ENCODE measurements around the gene PTTG1IP. TPM values are rescaled to one million over a fixed set of nuclear protein-coding genes. Genes with fewer than 3 reads are reported as not detected.
"Not testable (repeated sequence)": the region's sequence is repeated elsewhere in the genome, so short reads cannot be mapped to it uniquely, and the experiment has no call there.

The PTTG1IP gene
- total RNA-seq, 1 donor: 71.9 TPM

DNA sequence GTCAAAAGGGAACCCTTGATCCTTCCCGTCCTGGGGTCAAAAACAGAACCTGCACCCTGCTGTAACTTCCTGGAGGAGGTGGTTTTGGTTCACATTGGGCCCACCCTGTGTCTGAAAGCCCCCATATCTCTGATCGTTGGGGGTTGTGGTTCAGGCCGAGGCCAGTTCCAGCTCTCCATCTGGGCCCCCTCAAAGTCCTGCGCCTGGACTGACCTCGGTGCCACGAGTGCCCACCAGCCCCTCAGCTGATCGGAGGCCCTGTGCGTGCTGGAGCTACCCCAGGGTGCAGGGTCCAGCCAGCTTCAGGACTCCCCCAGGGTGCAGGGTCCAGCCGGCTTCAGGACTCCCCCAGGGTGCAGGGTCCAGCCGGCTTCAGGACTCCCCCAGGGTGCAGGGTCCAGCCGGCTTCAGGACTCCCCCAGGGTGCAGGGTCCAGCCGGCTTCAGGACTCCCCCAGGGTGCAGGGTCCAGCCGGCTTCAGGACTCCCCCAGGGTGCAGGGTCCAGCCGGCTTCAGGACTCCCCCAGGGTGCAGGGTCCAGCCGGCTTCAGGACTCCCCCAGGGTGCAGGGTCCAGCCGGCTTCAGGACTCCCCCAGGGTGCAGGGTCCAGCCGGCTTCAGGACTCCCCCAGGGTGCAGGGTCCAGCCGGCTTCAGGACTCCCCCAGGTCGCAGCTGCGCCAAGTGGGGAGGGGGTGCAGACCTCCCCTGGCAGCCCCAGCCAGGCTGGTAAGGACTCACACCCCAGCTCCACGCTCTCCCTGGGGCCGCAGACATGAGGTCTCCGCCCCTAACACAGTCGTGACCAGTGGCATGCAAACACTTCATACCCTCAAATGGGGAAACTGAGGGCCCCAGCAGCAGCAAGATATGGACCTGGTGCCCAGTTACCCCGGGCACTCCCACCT is 39.3 kb upstream of the PTTG1IP start:
- not testable (repeated sequence) for H3K9me3 ChIP-seq (ENCODE audit: low read depth, low read length); H3K4me3 ChIP-seq (ENCODE audit: low read length); H3K27me3 ChIP-seq (ENCODE audit: insufficient read depth, low read length)
- peaks cover 99% of the 10 kb centered on the region for H3K4me1 ChIP-seq (ENCODE audit: insufficient read depth, low read length)

DNA sequence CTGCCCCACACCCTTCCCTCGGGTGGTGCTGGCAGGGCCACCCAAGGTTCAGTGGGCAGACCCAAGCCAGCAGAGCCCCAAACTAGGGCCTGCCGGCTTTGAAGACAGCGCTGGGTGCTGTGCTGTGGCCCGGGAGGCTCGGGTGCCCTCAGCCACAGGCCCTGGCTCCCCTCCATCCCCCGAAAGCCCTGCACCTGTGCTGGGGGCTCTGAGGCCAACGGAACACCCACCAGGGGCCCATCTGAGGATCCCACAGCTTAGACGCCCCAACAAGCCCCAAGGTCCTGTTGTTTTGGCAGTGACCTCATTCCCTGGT is 38.6 kb upstream of the PTTG1IP start:
- Histone ChIP-seq H3K9me3 (ENCODE audit: low read depth, low read length) (no peaks in the 10 kb centered on the region), H3K27me3 (ENCODE audit: insufficient read depth, low read length) (no peaks in the 10 kb centered on the region), H3K4me3 (ENCODE audit: low read length) (peak overlapping the region; percentile 14), H3K4me1 (ENCODE audit: insufficient read depth, low read length) (peaks cover 99% of the 10 kb centered on the region)

DNA sequence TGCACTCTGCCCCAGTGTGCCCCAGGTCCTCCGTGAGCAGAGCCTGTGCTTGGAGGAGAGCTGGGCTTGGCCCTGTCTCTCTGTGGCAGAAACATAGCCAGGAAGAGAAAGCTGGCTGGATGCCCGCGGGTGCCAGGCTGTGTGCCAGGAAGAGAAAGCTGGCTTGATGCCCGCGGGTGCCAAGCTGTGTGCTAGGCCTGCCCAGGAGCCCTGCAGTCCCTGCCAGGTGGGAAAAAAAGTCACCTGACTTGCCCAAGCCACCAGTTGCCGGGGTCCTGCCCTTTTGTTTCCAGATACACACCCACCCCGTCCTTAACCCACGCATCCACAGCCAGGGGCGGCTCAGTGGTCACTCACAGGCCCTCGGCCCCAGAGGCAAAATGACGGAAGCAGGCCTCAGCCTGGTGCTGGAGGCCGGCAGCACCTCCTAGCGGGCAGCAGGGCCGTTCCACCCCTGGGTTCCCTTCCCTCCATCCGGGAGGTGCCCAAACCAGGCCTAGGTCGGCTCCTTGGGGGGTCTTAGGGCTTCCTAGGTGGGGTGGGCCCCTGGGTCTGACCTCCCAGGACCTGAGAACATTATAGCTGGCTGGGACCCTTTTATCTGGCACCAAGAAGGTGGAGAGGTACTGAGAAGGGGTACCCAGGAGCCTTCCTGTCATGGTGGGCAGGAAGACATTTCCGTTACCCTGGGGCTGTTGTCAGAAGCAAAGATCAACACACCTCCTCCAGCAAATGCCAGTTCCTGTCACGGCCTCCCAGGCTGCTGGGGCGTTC is 38.1 kb upstream of the PTTG1IP start:
- no peaks in the 10 kb centered on the region for H3K9me3 ChIP-seq (ENCODE audit: low read depth, low read length)
- peak overlapping the region; percentile 14 for H3K4me3 ChIP-seq (ENCODE audit: low read length)
- peaks cover 99% of the 10 kb centered on the region for H3K4me1 ChIP-seq (ENCODE audit: insufficient read depth, low read length)

DNA sequence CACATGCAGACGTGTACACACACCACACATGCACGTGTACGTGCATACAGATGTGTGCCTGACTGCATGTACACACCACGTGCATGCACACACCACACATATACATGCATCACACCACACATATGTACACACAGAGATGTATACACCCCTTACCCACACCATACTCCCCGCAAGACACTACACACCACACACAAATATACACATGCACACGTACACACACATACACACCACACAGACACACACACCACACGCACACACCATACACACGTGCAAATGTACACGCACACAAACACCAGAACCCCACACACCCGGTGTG is 37.5 kb upstream of the PTTG1IP start:
- Histone ChIP-seq H3K9me3 (ENCODE audit: low read depth, low read length) (no peaks in the 10 kb centered on the region), H3K27me3 (ENCODE audit: insufficient read depth, low read length) (no peaks in the 10 kb centered on the region), H3K4me1 (ENCODE audit: insufficient read depth, low read length) (peaks cover 99% of the 10 kb centered on the region), H3K4me3 (ENCODE audit: low read length) (peak overlapping the region; percentile 10)

More for the DNA sequence above, 38.1 kb upstream of the PTTG1IP start:
- no peaks in the 10 kb centered on the region for H3K27me3 ChIP-seq (ENCODE audit: insufficient read depth, low read length)

DNA sequence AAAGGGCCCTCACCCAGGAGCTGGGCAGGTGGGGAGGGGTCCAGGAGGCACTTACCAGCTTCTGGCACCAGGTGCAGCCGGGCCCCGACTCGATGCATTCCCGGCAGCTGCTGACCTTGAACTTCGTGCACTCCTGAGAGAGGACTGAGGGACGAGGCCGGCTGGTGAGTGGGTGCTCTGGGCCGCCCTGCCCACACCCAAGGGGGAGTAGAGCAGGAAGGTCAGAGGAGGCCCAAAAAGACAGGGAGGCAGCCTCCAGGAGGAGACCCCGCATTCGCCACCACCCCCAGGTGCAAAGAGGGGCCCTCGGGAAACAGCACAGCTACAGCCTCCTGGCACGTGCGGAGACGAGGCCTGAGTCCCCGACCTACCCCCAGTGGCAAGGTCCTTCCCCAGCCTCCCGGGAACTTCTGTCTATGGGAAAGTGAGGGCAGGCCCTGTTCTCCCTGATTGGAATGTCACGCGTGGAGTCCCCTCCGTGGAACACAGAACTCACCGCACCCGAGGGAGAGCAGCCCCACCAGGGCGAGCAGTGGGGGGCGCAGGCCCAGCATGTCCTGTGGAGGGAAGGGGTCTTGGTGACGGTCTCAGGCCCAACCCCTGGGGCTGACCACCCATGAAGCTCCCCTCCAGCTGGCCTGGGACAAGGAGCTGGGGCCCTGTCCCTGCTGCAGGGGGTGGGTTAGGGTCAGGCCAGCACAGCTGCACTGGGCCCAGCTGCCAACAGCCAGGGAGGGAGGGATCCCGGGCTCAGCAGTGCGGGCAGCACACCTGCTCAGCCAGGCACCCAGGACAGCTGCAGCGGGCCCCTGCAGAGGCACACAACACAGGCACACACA is 37.0 kb upstream of the PTTG1IP start:
- no peak overlapping the region for H3K4me3 ChIP-seq (ENCODE audit: low read length)
- H3K4me1 ChIP-seq (ENCODE audit: insufficient read depth, low read length): peaks cover 97% of the 10 kb centered on the region
- no peaks in the 10 kb centered on the region for H3K9me3 ChIP-seq (ENCODE audit: low read depth, low read length)
- H3K27me3 ChIP-seq (ENCODE audit: insufficient read depth, low read length): no peaks in the 10 kb centered on the region

DNA sequence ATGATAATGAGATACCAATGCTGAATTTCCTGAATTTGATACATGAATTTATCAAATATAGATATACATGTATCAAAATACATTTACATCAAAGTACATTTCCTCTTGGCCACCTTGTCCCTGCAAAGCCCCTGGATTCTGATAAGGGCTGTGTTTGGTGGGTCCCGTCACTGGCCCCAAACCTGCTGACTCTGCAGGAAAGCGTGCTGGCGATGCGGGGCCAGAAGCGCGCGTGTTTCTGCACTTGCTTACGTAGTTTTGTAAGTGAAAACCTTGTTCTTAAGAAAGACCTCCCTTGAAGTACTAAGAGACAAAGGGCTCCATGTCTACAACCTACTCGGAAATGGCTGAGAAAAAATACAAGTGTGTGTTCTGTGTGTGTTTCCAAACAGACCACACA is 36.2 kb upstream of the PTTG1IP start:
- no peaks in the 10 kb centered on the region for H3K27me3 ChIP-seq (ENCODE audit: insufficient read depth, low read length)
- no peaks in the 10 kb centered on the region for H3K9me3 ChIP-seq (ENCODE audit: low read depth, low read length)
- H3K4me1 ChIP-seq (ENCODE audit: insufficient read depth, low read length): peaks cover 97% of the 10 kb centered on the region
- H3K4me3 ChIP-seq (ENCODE audit: low read length): no peak overlapping the region

DNA sequence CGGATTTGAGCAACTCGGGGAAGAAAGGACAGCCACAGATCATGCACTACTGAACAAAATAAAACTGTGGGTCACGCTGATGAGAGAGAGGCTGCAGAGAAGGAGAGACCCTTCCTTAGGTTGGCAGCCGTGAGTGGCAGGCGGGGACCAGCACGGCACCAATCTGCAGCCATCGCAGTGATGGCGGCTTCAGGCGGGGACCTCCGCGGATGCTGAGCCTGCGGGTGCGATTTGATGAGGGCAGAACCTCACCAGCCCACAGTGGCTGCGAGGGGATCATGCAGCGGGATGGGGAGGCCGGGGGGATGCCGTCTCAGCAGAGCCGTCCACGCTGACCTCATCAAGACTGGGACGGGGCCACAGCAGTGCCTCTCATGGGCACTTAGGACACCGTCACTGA is 35.4 kb upstream of the PTTG1IP start:
- Histone ChIP-seq H3K4me1 (ENCODE audit: insufficient read depth, low read length) (peaks cover 97% of the 10 kb centered on the region), H3K27me3 (ENCODE audit: insufficient read depth, low read length) (no peaks in the 10 kb centered on the region), H3K9me3 (ENCODE audit: low read depth, low read length) (no peaks in the 10 kb centered on the region), H3K4me3 (ENCODE audit: low read length) (no peak overlapping the region)

DNA sequence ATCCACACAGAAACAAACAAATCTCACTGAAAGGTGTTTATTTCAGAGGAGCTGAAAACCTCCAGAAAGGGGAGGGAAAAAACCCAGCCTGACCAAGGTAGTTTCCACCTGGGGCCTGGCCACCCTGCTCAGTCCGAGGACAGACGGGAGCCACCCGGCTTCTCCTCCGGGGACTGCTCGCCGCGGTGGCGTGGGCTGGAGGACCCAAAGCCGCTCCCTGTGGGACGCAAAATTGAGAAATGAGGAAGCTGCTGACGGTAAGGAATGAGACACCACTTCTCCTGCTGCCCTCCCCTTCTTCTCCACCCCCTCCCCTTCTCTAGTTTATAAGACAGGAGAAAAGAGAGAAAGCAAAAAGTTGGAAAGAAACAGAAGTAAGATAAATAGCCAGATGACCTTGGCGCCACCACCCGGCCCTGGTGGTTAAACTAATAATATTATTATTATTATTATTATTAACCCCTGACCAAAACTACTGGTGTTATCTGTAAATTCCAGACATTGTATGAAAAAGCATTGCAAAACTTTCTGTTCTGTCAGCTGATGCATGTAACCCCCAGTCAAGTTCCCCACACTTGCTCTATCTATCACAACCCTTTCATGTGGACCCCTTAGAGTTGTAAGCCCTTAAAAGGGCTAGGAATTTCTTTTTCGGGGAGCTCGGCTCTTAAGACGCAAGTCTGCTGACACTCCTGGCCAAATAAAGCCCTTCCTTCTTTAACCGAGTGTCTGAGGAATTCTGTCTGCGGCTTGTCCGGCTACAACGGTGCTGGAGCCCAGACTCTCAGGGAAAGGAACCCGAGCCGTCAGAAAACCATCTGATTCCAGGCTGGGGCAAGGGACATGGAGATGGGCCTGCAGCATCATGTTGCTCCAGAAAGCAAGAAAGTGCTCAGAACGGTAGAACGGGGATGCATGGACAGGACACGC is 34.7 kb upstream of the PTTG1IP start:
- H3K4me1 ChIP-seq (ENCODE audit: insufficient read depth, low read length): peaks cover 97% of the 10 kb centered on the region
- H3K27me3 ChIP-seq (ENCODE audit: insufficient read depth, low read length): no peaks in the 10 kb centered on the region
- H3K9me3 ChIP-seq (ENCODE audit: low read depth, low read length): no peaks in the 10 kb centered on the region
- H3K4me3 ChIP-seq (ENCODE audit: low read length): no peak overlapping the region

DNA sequence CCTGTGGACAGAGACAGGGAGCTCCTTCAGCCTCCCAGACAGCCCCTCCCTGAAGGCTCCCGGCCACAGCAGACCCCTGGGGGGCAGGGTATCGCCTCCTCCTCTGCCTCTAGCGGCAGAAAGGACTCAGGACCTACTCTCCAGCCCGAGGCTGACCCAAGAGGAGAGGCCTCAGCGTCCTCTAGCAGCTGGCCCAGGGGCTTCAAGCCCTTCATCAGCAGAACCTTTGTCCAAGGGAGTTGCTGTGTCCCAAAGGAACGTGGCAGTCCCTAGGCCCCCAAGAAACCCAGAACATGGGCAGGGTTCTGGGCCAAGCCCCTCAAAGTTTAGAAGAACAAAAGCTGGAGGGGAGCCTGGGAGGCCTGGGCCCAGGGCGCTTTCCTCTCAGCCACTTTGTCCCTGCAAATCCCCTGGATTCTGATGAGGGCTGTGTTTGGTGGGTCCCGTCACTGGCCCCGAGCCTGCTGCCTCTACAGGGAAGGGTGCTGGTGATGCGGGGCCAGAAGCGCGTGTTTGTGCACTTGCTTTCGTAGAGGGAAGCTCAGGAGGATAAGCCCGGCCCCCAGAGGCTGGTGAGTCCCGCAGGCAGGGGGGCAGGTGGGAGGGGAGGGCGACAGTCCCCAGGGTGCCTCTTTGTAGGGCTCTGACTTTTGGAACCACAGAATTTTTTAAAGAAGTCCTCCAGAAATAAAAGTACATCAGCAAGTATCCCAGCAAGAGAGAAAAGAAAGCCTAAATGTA is 33.9 kb upstream of the PTTG1IP start:
- no peak overlapping the region for H3K4me3 ChIP-seq (ENCODE audit: low read length)
- peaks cover 92% of the 10 kb centered on the region for H3K4me1 ChIP-seq (ENCODE audit: insufficient read depth, low read length)
- H3K27me3 ChIP-seq (ENCODE audit: insufficient read depth, low read length): no peaks in the 10 kb centered on the region
- H3K9me3 ChIP-seq (ENCODE audit: low read depth, low read length): no peaks in the 10 kb centered on the region

DNA sequence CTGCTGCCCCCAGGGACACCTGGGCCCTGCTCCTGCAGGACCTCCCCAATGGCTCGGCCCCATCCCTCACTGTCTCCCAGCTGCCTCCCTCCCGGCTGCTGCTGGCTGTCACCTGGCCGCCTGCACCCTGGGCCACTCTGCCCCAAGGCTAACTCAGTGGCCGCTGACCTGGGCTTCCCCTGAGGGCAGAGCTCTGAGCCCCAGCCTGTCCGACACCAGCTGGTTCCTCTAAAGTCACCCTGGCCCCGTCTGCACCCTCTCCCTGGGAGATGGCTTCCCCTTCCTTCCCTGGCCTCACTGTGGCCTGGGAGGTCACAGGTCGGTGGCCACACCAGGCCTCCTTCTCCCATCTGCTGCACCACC is 32.2 kb upstream of the PTTG1IP start:
- H3K27me3 ChIP-seq (ENCODE audit: insufficient read depth, low read length): no peaks in the 10 kb centered on the region
- H3K4me3 ChIP-seq (ENCODE audit: low read length): no peak overlapping the region
- H3K9me3 ChIP-seq (ENCODE audit: low read depth, low read length): no peaks in the 10 kb centered on the region
- peaks cover 75% of the 10 kb centered on the region for H3K4me1 ChIP-seq (ENCODE audit: insufficient read depth, low read length)

DNA sequence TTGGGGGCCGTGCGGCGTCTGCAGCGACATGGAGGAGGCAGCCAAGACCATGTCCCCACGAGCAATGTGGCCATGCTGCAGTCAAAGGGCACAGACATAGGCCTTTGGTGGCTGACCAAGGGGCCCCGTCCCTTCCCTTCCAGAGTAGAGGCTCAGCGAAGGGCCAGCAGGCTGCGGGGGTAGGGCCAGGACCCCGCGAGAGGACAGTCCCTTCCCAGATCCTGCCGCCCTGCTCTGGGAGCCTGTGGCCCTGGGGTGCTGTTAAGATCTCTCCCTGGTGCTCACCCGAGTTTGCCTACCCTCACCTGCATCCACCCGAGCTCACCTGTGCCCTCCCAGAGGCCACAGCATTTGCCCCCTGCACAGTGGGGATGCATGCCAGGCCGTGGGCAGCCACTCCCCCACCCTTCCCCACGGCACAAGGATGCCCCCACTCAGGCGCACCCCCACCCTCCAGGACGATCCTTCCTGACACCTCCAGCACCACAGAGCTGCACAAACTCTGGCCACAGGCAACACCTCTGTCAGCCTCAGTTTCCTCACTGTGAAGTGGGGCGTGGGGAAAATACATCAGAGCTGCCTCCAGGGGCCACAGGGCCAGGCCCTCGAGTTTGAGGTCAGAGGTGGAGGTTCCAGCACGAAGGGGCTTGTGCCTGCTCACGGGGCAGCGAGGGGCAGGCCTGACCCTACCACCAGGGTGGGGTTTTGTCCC is 31.7 kb upstream of the PTTG1IP start:
- Histone ChIP-seq H3K9me3 (ENCODE audit: low read depth, low read length) (no peaks in the 10 kb centered on the region), H3K4me3 (ENCODE audit: low read length) (no peak overlapping the region), H3K4me1 (ENCODE audit: insufficient read depth, low read length) (peaks cover 70% of the 10 kb centered on the region), H3K27me3 (ENCODE audit: insufficient read depth, low read length) (no peaks in the 10 kb centered on the region)

DNA sequence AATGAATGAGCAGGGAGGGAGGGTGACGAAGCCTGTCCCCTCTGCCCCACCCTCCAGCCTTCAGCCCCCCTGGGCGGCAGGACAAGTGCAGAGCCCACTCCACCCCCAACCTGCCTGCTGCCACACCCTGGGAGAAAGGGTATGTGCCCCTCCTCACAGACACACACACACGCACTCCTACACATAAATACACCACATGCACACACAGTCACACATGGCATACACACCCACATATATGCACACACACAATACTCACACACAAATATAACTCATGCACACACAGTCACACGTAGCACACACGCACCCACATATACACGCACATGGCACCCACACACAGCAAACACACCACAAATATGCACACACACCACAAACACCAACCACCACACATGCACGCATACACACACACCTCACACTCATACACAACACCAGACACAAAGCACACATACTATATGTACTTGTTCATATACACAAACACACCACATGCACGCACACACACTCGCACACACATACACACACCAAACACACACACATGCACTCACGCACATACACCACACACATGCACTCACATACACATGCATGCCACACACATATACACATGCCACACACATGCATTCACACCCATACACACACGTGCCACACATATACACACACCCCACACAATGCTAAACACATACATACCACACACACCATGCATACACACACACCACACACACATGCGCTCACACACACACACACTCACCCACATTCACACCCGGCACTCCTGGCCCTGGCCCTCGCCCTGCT is 30.8 kb upstream of the PTTG1IP start:
- Histone ChIP-seq H3K4me3 (ENCODE audit: low read length) (no peak overlapping the region), H3K4me1 (ENCODE audit: insufficient read depth, low read length) (peaks cover 61% of the 10 kb centered on the region), H3K9me3 (ENCODE audit: low read depth, low read length) (no peaks in the 10 kb centered on the region), H3K27me3 (ENCODE audit: insufficient read depth, low read length) (no peaks in the 10 kb centered on the region)

DNA sequence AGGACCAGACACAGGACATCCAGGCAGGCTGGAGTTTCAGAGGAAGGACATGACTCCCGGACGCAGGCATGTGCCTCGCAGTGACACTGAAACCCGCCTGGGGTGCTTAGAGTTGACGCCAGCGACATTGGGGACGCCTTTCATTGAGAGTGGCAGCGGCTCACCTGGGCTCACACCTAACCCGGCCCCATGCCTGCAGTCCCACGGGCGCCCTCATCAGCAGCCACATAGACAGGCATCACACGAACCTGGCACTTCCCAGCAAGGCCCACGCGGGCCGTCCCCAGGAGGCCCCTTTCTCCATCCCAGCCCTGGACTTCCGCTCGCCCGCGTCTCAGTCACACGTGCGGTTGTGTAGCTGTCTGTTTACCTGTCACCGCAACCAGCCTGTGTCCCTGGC is 30.2 kb upstream of the PTTG1IP start:
- no peaks in the 10 kb centered on the region for H3K27me3 ChIP-seq (ENCODE audit: insufficient read depth, low read length)
- H3K4me1 ChIP-seq (ENCODE audit: insufficient read depth, low read length): peaks cover 55% of the 10 kb centered on the region
- no peaks in the 10 kb centered on the region for H3K9me3 ChIP-seq (ENCODE audit: low read depth, low read length)
- no peak overlapping the region for H3K4me3 ChIP-seq (ENCODE audit: low read length)
